HG03196 (cell line): ENCODE measurements around the gene IFNA2.
"Not testable (repeated sequence)": the region's sequence is repeated elsewhere in the genome, so short reads cannot be mapped to it uniquely, and the experiment has no call there.

Experiments
- ATAC-seq: cut with Tn5 transposase; IDR thresholded peaks from one replicate; pipeline ENCODE4 v1.9.1; 2021; ENCODE audit not compliant: unreplicated experiment

The IFNA2 gene

GRCh38 chr9:21383627-21384026 is 1.6 kb downstream of the IFNA2 start:
- no peak for ATAC-seq

DNA sequence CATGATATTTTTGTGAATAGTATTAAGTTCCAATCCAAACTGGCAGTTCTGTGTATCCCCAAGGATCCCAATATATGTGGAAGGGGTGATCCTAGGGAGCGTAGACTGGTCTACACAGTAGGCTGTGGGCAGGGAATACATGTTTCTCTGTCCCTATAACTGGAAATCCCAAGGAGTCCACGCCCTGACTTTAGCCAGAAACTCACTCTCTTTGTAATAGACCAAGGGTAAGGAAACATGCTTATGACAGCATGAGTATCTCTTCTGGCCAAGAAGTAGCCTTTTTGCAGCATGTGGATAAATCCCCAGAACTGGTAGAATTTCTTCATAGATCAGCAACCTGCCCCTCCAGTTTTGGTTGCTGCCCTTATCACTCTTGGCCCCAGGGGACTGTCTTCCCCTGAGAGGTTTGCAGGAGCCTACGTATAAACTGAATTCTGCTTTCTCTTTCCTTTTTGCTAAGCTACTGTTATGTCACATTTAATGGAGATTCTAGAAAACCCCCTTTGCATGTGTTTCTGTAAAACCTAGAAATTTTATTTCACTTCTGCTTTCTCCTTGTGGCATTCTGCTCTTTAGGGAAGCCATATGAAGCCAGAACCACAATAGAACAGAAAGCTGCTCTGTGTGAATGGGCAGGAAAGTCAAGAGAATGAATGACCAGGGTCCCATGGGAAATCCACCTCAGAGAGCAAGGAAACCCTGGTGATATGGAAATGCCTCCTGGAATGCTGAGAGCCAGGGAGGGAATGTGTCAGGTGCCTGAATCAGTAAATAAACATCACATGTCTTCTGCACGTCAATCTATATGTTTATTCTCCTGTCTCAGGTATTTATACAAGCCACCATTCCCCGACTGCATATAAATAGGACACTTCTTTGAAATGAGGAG is 3.5 kb downstream of the IFNA2 start:
- ATAC-seq, result peak; percentile 97

DNA sequence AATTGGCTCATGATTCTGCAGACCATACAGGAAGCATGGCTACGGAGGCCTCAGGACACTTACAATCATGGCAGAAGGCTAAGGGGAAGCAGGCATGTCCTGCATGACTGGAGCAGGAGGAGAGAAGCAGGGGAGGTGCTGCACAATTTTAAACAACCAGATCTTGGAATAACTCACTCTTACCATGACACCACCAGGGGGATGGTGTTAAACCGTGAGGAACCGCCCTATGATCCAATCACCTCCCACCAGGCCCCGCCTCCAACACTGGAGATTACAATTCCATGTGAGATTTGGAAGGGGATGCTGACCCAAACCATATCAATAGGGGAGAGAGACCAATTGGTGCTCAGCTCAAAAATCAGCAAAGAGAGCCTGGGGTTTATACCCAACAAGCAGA is 13.7 kb downstream of the IFNA2 start:
- not testable (repeated sequence) for ATAC-seq

DNA sequence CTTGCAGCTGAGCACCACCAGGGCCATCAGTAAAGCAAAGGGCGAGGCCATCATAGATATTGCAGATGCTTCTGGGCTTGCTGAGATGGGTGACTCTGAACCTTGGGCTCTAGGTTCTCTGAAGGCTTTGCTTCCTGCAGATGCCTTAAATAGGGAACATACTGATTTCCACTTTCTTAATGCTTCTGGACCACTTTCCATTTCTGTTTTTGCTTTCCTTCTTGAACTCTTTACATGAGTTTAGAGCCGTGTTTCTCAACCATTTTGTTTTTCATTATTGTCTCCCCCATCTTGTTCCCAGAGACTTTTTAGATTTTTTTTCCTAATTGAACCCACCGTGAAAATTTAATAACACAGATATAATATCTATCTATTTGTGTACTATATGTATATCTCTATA is 17.2 kb downstream of the IFNA2 start, which contains the start of gene IFNA13:
Gene IFNA13, minus strand, starts transcription at position 101 of the 400 bp plus-strand sequence. Its CDS starts 47 bp downstream, at position 54.
- no peak for ATAC-seq

DNA sequence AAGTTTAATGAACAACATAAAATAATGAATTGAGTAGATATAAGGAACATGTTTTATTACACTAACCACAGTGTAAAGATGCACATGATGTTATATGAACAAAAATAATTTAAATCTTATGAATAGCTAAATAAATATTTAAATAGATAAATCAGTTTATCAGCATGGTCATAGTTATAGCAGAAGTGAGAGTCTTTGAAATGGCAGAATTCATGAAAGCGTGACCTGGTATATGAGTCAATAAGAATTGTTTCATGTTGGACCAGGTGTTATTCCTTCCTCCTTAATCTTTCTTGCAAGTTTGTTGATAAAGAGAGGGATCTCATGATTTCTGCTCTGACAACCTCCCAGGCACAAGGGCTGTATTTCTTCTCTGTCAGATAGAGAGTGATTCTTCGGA is 18.0 kb downstream of the IFNA2 start:
- peak; percentile 81 for ATAC-seq

DNA sequence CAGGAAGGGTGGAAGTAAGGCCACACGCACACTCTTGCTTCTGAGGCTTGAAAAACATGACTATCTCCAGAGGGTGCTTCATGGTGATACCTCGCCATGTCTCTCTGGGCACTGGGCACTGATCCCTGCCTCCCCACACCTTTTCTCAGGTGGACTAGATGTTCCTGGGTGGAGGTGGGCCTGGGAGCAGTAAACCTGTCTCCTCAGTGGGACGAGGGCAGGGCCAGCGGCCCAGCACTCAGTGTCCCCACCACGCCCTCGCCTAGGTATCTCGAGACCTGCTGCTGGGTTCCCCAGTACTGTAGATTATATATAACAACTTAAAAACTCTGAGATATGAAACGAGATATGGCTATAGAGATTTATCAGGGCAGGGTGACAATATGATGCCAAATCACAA is 22.9 kb downstream of the IFNA2 start:
- no peak for ATAC-seq

DNA sequence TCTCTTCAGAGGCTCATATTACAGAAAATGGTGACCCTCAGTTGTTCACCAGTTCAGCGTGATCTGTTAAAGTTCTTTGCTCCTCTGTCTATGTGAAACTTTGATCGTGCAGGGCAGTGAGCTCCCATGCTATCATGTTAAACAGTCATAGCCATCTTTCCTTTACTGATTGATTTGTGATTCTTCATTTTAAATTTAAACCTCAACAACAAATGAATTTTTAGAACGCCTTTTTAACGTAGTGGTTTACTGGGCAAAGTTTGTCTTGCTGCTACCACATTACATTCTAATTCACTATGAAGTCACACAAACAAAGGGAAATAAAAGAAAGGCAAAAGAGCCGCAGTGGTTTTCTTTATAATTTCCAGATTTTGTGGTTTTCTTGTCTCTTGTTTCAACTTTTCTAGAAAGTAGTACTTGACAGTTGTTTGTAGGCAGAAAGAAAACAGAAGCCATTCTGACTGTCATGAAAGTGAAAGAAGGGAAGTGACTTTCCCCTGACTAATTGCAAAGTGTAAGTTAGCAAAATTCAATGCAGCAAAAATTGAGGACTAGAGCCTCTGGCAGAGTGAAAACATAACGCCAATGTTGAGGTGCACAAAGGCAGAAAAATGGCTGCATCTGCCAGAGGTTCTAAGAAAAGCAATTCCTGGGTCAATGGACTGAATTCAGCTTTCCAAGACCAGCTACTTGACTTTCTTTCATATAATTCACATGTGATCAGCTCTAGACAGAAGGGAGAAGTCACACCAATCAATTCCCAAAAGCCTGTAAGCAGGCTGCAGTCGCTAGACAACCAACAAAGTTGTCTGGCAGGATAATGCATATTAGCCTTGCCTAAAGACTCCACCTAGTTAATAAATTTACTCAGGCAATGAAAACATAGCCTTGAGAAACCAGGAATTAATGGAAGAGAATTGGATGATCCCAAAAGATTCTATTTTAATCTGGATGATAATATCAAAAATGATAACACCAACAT is 27.4 kb downstream of the IFNA2 start:
- peak; percentile 93 for ATAC-seq

DNA sequence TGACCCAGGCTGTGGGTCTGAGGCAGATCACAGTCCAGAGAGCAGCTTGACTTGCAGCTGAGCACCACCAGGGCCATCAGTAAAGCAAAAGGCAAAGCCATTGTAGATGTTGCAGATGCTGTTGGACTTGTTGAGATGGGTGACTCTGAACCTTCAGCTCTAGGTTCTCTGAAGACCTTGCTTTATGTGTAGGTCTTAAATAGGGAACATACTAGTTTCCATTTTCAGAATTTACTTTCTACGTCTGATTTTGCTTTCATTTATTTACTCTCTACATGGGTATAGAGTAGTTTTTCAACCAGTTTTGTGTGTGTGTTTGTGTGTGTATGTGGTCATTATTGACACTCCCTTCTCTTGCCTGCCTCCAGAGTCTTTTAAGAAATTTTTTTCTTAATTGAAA is 34.4 kb downstream of the IFNA2 start, which contains the start of gene IFNA6:
Gene IFNA6, minus strand, starts transcription at position 101 of the 400 bp plus-strand sequence. Its CDS starts 0 bp downstream, at position 101.
- ATAC-seq, result no peak

DNA sequence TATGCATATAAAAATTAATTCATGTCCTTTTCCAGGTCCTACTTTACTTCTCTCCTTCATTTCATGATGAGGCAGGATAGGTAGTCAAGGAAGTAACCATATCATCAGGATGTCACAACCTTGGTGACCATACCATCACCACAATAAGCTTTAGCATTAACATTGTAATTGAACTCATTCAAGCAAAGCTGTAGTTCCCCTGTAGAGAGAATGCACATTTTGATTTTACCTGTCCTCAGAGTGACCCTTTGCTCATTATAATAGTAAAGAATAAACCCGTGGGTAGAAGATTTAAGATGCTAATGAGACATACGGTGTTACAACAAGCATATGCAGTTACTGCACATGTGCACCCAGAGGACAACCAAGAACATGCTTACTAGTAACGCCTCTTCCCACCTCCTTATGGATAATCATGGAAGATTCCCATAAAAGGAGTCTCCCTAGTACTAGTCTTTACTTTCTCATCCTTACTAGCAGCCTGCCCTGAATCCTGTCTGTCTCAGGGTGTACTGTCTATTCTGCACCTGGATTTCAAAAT is 36.7 kb downstream of the IFNA2 start:
- no peak for ATAC-seq

DNA sequence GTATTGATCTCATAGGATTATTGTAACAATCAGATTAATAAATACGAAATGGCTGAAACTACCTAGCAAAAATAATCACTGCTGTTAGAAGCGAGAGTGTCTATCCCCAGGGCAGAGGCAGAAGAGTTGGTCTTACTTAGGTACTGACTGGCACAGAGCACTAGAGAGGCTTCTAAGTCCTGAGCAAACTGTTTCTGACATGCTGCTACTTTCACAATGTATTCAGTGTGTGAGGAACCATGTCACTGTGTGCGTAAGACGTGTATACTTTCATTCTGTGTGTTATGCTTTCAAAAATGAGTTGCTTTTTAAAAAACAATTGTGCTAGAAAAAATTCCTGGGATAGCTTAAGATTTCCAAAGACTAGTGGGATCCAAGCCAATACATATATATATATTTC is 44.5 kb downstream of the IFNA2 start:
- ATAC-seq, result no peak

DNA sequence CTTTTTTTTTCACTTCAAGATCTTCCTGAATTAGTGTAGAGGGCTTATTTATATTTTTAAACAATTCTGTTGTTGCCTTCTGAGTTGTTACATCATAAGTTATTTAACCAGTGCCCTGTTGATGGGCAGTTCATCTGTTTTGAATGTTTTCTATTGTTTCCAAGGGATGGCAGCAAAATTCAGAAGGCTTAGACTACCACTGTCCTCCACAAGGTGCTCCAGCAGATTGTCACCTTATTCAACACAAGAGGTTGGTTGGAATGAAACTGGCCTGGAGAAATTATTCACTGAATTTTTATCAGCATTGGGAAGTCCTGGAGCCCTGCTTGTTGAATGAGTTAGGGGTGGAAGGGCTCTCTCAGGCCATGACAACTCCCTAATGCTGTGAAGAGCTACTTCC is 48.7 kb downstream of the IFNA2 start:
- ATAC-seq, result no peak

- peak; percentile 84 for ATAC-seq
These were observed 50.2 kb downstream of the IFNA2 start, which contains the start of gene KLHL9 for GRCh38 chr9:21334701-21335632. TSS of gene KLHL9 (minus strand) at chr9:21335404. CDS start at chr9:21334859, 545 bp downstream.
